ENCODE data around the gene ASPRV1.

DNA sequence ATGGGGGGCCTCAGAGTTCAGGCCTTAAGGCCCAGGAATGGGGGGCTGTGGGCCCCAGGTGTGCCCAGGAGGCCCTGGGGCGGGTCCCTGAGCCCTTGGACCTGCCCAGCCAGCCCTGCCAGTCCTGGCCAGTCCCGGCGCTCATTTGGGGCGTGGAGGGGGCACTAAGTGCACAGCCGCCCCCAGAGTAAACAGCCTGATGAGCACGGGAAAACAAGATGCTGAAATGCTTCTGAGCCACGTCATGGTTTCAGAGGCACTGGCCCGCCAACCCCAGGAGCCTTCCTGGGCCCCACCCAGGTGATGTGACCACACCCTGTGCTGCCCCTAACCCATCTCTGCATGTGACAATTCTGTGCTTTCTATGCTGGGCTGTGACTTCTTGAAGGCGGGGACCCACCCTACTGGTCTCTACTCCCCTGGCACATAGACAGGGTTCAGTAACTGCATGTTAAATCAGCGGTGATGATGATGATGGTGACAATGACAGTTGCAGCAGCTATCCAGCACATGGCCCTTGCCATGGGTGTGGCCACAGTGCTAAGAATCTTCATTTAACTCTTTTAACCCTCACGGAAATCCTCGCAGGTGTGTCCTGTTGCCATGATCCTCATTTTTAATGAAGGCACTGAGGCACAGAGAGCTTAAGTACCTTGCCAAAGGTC, 28.1 kb upstream of the ASPRV1 start:
- TF ChIP-seq CHD2 (IDR thresholded peaks at IDR 0.05; ENCODE audit: borderline replicate concordance, low read depth, low read length) (no peak), ZBED1 (IDR thresholded peaks at IDR 0.05; ENCODE audit: borderline replicate concordance) (no peak), RAD21 (IDR thresholded peaks at IDR 0.05; ENCODE audit: insufficient read depth, low read depth, low read length) (no peak), SIX5 (IDR thresholded peaks at IDR 0.05; ENCODE audit: low read depth, low read length, severe bottlenecking) (no peak), CBX5 (IDR thresholded peaks at IDR 0.05; ENCODE audit: low read depth) (no peak)
- TF ChIP-seq, protein P1, sequence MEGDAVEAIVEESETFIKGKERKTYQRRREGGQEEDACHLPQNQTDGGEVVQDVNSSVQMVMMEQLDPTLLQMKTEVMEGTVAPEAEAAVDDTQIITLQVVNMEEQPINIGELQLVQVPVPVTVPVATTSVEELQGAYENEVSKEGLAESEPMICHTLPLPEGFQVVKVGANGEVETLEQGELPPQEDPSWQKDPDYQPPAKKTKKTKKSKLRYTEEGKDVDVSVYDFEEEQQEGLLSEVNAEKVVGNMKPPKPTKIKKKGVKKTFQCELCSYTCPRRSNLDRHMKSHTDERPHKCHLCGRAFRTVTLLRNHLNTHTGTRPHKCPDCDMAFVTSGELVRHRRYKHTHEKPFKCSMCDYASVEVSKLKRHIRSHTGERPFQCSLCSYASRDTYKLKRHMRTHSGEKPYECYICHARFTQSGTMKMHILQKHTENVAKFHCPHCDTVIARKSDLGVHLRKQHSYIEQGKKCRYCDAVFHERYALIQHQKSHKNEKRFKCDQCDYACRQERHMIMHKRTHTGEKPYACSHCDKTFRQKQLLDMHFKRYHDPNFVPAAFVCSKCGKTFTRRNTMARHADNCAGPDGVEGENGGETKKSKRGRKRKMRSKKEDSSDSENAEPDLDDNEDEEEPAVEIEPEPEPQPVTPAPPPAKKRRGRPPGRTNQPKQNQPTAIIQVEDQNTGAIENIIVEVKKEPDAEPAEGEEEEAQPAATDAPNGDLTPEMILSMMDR (IDR thresholded peaks at IDR 0.05 in 2 of 3, conservative IDR thresholded peaks at IDR 0.05 in 1 of 3; ENCODE audit: control insufficient read depth in 2 of 3, extremely low read depth in 1 of 3, insufficient read depth in 1 of 3, low read depth in 3 of 3, low read length in 3 of 3) = no peak
